ENCODE data around the gene TECTB. TPM values are rescaled to one million over a fixed set of nuclear protein-coding genes. Genes with fewer than 3 reads are reported as not detected.

TECTB gene
- total RNA-seq, 1 experiment from 2014 or later, result 0.07 TPM

DNA sequence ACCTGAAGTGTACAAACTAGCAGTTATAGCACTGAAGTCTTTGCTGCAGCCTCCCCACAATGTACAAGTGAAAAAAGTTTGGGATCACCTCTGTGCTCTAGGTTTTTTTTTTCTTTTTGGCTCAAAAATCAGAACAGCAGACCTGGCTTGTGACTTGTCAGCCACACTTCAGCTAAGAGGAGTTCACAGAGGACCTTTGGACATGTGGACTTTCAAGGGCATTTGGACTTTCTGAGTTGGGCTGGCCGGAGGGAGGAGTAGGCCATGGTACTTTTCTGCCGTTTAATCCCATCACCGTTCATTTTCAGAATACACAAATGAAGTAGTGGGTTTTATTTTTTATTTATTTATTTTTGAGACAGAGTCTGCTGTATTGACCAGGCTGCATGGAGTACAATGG is 68.8 kb downstream of the TECTB start:
- H3K4me3 ChIP-seq (replicated peaks in 1 of 2; ENCODE audit: low read depth in 1 of 2, low read length in 2 of 2), result no peak overlapping the region
- no peak overlapping the region for H3K9ac ChIP-seq (ENCODE audit: low read length)
- no peaks in the 10 kb centered on the region for H3K9me3 ChIP-seq (ENCODE audit: control insufficient read depth in 1 of 2, insufficient read depth in 1 of 2, low read depth in 1 of 2, low read length in 2 of 2)
- DNase-seq (ENCODE audit: low read depth, low spot score), result no peak
- ChIA-PET CTCF (interaction anchor here (0.6 to 1.4 kb wide), 2 partner anchors 43 to 215 kb away, joined by 3 read pairs; no protein-coding TSS in a partner anchor), RAD21 (ENCODE audit: low non-redundant PET in 1 of 2, low total read pairs in 2 of 2, uncharacterized antibody in 2 of 2, unreplicated experiment in 2 of 2) (no interaction called here), POLR2A (no interaction called here)
- no peaks in the 10 kb centered on the region for H3K9me2 ChIP-seq (ENCODE audit: insufficient read depth)
- no peaks in the 10 kb centered on the region for H3K36me3 ChIP-seq (ENCODE audit: control insufficient read depth in 1 of 2, insufficient read depth in 2 of 2, low read length in 2 of 2)
- TF ChIP-seq JUND (IDR thresholded peaks at IDR 0.05), result no peak
- no peak for TF ChIP-seq CBX3 (IDR thresholded peaks at IDR 0.05; ENCODE audit: low read depth)
- no peak for TF ChIP-seq FOSL1 (IDR thresholded peaks at IDR 0.05; ENCODE audit: low read depth)
- TF ChIP-seq YY1 (IDR thresholded peaks at IDR 0.05; ENCODE audit: extremely low read depth, insufficient replicate concordance, low read depth, low read length), result no peak
- TF ChIP-seq CTCF (IDR thresholded peaks at IDR 0.05 in 2 of 3, conservative IDR thresholded peaks at IDR 0.05 in 1 of 3; ENCODE audit: borderline replicate concordance in 1 of 3, insufficient read depth in 1 of 3, low read depth in 2 of 3, low read length in 2 of 3), result no peak
- no peak for TF ChIP-seq ZNF274 (IDR thresholded peaks at IDR 0.05; ENCODE audit: low read depth, low read length)
- no peak for TF ChIP-seq SIN3A (IDR thresholded peaks at IDR 0.05; ENCODE audit: low read depth)
- no peak for TF ChIP-seq EZH2phosphoT487 (IDR thresholded peaks at IDR 0.05; ENCODE audit: borderline replicate concordance)
- TF ChIP-seq, protein P1, sequence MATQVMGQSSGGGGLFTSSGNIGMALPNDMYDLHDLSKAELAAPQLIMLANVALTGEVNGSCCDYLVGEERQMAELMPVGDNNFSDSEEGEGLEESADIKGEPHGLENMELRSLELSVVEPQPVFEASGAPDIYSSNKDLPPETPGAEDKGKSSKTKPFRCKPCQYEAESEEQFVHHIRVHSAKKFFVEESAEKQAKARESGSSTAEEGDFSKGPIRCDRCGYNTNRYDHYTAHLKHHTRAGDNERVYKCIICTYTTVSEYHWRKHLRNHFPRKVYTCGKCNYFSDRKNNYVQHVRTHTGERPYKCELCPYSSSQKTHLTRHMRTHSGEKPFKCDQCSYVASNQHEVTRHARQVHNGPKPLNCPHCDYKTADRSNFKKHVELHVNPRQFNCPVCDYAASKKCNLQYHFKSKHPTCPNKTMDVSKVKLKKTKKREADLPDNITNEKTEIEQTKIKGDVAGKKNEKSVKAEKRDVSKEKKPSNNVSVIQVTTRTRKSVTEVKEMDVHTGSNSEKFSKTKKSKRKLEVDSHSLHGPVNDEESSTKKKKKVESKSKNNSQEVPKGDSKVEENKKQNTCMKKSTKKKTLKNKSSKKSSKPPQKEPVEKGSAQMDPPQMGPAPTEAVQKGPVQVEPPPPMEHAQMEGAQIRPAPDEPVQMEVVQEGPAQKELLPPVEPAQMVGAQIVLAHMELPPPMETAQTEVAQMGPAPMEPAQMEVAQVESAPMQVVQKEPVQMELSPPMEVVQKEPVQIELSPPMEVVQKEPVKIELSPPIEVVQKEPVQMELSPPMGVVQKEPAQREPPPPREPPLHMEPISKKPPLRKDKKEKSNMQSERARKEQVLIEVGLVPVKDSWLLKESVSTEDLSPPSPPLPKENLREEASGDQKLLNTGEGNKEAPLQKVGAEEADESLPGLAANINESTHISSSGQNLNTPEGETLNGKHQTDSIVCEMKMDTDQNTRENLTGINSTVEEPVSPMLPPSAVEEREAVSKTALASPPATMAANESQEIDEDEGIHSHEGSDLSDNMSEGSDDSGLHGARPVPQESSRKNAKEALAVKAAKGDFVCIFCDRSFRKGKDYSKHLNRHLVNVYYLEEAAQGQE (IDR thresholded peaks at IDR 0.05; ENCODE audit: low read depth), result no peak
- TF ChIP-seq ZFX (IDR thresholded peaks at IDR 0.05), result no peak
- no peak for TF ChIP-seq EZH2 (IDR thresholded peaks at IDR 0.05)
- TF ChIP-seq TCF7L2 (IDR thresholded peaks at IDR 0.05; ENCODE audit: borderline replicate concordance, extremely low read depth, insufficient read depth, insufficient read length), result no peak
- TF ChIP-seq RAD21 (IDR thresholded peaks at IDR 0.05; ENCODE audit: low read depth), result no peak
- TF ChIP-seq POLR2AphosphoS5 (IDR thresholded peaks at IDR 0.05; ENCODE audit: low read depth, low read length), result no peak
- no peak for TF ChIP-seq EGR1 (IDR thresholded peaks at IDR 0.05; ENCODE audit: low read depth)
- TF ChIP-seq SP1 (IDR thresholded peaks at IDR 0.05; ENCODE audit: low read depth), result no peak
- TF ChIP-seq ATF3 (IDR thresholded peaks at IDR 0.05), result no peak
- TF ChIP-seq POLR2A (IDR thresholded peaks at IDR 0.05; ENCODE audit: borderline replicate concordance, extremely low read depth, insufficient read depth, insufficient read length), result no peak
- TF ChIP-seq SRF (IDR thresholded peaks at IDR 0.05; ENCODE audit: low read depth), result no peak
- TF ChIP-seq CEBPB (IDR thresholded peaks at IDR 0.05; ENCODE audit: low read depth), result no peak
- H3K4me1 ChIP-seq (ENCODE audit: control insufficient read depth in 1 of 2, insufficient read depth in 2 of 2, low read length in 2 of 2), result peaks cover 4 to 11% of the 10 kb centered on the region in 2 experiments; a peak in 2 of 4 replicates
- H3K27ac ChIP-seq (ENCODE audit: low read depth, low read length), result no peak overlapping the region
- no peaks in the 10 kb centered on the region for H3K79me2 ChIP-seq (ENCODE audit: insufficient read depth, low read length)
- ATAC-seq, result no peak
- no TSS peak for BruUV-seq (replicated peaks)
- no peaks in the 10 kb centered on the region for H4K20me1 ChIP-seq (ENCODE audit: insufficient read depth)
- no peak overlapping the region for H3K4me2 ChIP-seq (ENCODE audit: low read length)
- intact Hi-C loops (cut with micrococcal nuclease), result no loop called here
- no peaks in the 10 kb centered on the region for H3K27me3 ChIP-seq (ENCODE audit: insufficient read depth, low read length)
- H2AFZ ChIP-seq (ENCODE audit: low read depth, low read length, poor library complexity, severe bottlenecking), result no peak overlapping the region

Measured in HCT116 (cell line).